Gastroesophageal sphincter (tissue), 3 donors: ENCODE measurements around the gene TTLL3.
A peak's percentile ranks its signal among the peaks of the same experiment; 100 is the strongest.

Experiments
- CTCF ChIP-seq, 4 experiments: fragments of 200-600 bp in 2 of 4; fragments of 450-650 bp in 2 of 4; sonication (generic) in 1 of 4; IDR thresholded peaks; one replicate each; pipeline ENCODE4 v1.5.1; 2017 to 2019; ENCODE audit warnings: antibody characterized with exemption in 4 of 4, mild to moderate bottlenecking in 2 of 4, moderate library complexity in 2 of 4
- POLR2A ChIP-seq, 2 donors: fragments of 450-650 bp; IDR thresholded peaks; one replicate each; pipeline ENCODE4 v1.6.1; 2017; ENCODE audit warnings: antibody characterized with exemption in 2 of 2, mild to moderate bottlenecking in 2 of 2, moderate library complexity in 1 of 2
- POLR2AphosphoS5 ChIP-seq: sonication (generic); formaldehyde crosslinking; IDR thresholded peaks from one replicate; pipeline ENCODE4 v1.6.1; 2017; ENCODE audit warnings: antibody characterized with exemption

- TF ChIP-seq POLR2AphosphoS5 (peak; percentile 59), CTCF (IDR thresholded peaks at IDR 0.05) (peak in 2 of 4 experiments; percentile 21), POLR2A (IDR thresholded peaks at IDR 0.05) (peak; percentile 74 to 75)
Observed at GRCh38 chr3:9809615-9810432, at the start of gene TTLL3.
